ENCODE measurements around the gene HCFC1R1.

The HCFC1R1 gene

GRCh38 chr16:2991566-2992261 is 32.0 kb downstream of the HCFC1R1 start:
- no peak for FAIRE-seq

DNA sequence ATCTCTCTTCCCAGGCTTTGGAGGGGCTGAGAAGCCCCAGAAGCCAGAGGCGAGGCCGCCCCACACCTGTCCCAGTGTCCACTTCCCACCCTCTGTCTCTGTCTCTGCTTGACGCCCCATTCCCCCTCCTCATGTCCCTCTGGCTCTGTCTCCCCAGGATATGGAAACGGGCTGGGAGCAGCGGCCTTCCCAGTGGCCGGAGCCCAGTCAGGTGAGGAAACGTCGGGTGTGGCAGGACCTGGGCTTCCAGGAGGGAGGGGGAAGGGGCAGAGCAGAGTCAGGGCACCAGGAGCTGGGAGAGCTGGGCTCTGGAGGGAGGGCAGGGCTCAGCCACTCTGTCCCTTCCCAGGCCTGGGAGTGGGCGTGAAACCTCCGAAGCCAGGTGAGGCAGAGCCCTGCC is 32.9 kb downstream of the HCFC1R1 start:
- no peak for FAIRE-seq

DNA sequence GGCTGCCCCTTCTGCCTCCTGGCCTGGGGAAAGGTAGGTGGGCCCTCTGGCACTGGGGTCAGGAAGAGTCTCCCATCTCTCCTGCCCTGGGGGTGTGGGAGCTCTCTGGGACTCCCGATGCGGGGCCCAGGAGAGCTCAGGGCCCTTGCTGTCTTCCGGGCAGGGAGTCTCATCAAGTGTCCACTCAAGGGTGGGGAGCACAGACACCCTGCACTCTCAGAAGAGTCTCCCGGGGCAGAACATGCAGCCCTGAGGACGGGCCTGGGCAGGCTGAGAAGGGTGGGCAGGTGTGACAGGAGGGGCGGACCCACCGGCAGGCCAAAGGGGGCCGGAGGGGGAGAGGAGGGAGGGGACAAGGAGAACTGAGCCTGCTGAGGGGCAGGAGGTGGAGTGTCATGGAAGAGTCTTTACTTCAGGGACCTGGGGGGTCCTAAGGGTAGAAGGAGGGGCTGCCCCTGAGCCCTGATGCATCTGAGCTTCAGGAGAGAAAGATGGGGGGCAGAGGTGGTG is 35.1 kb downstream of the HCFC1R1 start:
- no peak for FAIRE-seq

DNA sequence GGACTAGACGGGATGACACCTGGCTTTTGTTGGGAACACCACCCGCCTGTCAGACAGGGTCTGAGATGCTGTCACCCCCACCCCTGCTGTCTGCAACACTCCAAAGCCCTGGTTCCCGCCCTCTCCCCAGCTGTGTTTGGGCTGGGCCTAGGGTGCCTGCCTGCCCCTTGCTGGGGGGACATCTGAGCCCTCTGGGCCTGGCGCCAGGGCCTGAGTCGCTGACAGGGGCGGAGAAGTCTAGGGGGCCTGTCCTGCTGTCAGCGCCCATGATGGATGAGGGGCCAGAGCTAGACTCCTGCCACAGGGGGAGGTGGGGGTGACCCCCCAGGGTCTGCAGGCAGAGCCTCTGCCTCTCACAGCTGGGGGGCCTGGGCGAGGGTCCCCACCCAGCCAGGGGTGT is 35.9 kb downstream of the HCFC1R1 start:
- FAIRE-seq: no peak

DNA sequence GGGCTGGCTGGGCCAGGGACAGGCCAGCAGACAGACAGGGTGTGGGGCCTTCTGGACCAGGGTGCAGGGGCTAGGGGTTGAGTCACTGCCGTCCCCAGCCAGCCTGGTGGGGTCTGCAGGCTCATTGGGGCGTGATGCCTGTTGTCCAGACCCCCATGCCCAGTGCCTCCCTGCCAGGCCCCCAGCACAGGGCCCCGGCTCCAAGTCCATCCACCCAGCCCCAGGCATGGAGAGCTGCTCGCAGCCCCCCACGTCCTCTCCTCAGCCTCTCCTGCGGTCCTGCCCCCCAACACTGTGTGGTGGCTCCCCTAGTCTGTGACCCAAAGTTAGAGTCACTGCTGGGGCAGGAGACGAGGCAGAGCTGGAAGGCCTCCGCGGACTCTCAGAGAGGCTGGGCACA is 36.5 kb downstream of the HCFC1R1 start:
- no peak for FAIRE-seq

- FAIRE-seq: no peak
These were observed 37.0 kb downstream of the HCFC1R1 start for GRCh38 chr16:2986623-2987188.

DNA sequence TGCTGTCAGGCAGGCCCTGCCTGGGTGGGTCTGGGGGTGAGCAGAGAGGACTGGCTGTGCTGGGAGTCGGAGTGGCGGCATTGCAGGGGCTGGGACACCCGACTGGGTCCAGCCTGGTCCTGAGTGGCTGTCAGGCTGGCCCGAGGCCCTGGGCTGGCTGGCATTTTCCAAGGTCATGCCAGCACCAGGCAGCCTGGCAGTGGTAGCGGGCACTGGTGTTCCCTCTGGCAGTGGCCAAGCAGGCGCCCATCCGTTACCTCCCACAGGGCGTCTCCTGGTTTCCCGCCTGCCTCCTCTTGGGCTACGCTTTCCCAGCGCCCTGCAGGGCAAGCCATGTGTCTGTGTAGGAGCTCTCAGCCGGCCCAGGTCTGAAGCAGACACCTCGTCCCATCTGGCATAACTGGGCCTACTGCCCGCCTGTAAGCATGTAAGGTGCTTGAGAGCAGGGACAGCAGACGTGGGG is 37.8 kb downstream of the HCFC1R1 start:
- FAIRE-seq: no peak

GRCh38 chr16:2985462-2985861 is 38.3 kb downstream of the HCFC1R1 start:
- no peak for FAIRE-seq

DNA sequence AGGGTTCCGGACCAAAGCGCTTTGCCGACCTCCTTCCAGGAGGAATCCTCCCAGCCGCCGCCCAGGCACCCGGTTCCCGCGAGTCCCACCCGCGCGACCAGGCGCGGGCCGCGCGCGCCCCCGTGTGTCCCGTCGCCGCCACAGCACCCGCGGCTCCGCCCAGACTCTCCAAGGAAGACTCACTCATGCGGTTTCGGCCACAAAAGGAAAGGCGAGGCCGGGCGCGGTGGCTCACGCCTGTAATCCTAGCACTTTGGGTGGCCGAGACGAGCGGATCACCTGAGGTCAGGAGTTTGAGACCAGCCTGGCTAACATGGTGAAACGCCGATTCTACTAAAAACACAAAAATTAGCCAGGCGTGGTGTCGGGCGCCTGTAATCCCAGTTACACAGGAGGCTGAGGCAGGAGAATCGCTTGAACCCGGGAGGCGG is 40.0 kb downstream of the HCFC1R1 start:
- no peak for FAIRE-seq

DNA sequence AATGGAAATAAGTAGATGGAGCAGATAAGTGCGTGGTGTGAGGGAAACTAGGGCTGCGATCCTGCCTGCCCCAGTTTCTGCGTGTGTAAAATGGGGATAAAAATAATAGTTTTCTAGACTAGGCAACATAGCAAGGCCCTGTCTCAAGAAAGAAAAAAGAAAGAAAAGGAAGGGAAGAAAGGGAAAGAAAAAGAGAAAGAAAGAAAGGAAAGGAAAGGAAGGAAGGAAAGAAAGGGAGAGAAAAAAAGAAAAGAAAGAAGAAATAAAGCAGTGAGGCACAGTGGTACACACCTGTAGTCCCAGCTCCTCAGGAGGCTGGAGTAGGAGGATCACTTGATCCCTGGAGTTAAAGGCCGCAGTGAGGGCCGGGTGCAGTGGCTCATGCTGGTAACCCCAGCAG is 41.3 kb downstream of the HCFC1R1 start:
- FAIRE-seq: no peak

- FAIRE-seq: no peak
These were observed 41.9 kb downstream of the HCFC1R1 start for GRCh38 chr16:2981899-2982250.

- FAIRE-seq: no peak
These were observed 42.4 kb downstream of the HCFC1R1 start for GRCh38 chr16:2981177-2981898.

DNA sequence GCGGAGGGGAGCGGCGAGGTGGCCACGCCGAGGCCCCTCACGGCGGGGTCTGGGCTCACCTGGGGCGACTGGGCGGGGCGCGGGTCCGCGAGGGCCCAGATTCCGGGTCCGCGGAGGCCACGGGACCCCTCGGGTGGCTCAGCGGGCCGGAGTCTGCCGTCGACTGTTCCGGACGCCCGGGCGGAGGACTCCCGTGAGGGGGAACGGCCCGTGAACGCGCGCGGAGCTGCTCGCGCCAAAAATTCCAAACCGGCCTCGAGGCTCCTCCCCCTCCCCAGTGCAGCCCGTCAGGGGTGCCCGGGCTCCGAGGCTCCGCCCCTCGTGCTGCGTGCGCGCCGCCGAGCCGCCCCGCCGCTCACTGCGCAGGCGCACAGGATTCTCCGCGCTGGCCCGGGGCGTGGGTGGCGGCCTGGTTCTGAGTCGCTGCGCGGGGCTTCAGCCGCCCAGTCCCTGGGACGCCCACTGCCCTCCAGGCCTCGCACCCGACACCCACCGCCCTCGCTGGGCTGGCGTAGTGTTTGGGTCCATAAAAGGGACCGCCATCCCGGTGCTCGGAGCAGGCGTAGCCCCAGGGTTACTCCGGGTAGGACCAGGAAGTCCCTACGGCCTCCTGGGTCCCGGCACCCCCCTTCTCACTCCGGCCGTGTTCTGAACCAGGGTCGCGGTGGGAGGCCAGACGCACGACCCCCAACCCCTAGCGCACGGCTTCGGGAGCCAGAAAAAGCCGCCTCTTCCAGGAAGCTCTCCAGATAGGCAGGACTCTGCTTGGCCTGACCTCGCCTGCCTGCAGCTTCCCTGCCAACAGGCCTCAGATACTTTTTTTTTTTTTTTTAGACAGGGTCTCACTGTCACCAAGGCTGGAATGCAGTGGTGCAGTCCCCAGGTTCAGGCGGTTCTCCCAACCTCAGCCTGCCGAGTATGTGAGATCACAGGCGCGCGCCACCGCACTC is 43.2 kb downstream of the HCFC1R1 start, which contains the start of gene PKMYT1:
Gene PKMYT1 (minus strand): TSS at position 220 of the 950 bp plus-strand sequence. CDS start 789 bp downstream, outside the sequence.
- no peak for FAIRE-seq

- no peak for FAIRE-seq
These were observed 44.0 kb downstream of the HCFC1R1 start for GRCh38 chr16:2979669-2980226.

DNA sequence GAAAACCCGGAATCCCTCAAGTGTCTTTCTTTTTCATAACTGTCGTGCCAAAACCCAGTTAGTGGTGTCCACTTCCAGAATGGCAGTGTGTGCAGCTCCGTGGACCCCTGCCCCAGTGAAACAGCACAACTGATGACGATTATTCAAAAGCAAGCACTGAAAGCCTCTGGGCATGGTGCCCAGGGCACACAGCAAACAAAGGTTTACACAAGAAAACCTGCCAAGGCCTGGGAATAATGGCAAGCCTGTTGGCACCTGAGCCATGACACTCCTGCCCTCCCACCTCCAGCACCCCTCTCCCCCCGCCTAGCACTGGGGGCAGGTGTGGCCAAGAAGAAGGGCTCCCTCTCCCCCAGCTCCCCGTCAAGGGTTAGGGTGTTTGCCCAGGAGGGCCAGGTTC is 46.3 kb downstream of the HCFC1R1 start:
- no peak for FAIRE-seq

GRCh38 chr16:2976673-2977072 is 47.1 kb downstream of the HCFC1R1 start:
- no peak for FAIRE-seq

GRCh38 chr16:2976201-2976600 is 47.5 kb downstream of the HCFC1R1 start:
- no peak for FAIRE-seq

GRCh38 chr16:2975161-2975795 is 48.5 kb downstream of the HCFC1R1 start:
- no peak for FAIRE-seq

GRCh38 chr16:2974319-2975056 is 49.3 kb downstream of the HCFC1R1 start:
- no peak for FAIRE-seq

DNA sequence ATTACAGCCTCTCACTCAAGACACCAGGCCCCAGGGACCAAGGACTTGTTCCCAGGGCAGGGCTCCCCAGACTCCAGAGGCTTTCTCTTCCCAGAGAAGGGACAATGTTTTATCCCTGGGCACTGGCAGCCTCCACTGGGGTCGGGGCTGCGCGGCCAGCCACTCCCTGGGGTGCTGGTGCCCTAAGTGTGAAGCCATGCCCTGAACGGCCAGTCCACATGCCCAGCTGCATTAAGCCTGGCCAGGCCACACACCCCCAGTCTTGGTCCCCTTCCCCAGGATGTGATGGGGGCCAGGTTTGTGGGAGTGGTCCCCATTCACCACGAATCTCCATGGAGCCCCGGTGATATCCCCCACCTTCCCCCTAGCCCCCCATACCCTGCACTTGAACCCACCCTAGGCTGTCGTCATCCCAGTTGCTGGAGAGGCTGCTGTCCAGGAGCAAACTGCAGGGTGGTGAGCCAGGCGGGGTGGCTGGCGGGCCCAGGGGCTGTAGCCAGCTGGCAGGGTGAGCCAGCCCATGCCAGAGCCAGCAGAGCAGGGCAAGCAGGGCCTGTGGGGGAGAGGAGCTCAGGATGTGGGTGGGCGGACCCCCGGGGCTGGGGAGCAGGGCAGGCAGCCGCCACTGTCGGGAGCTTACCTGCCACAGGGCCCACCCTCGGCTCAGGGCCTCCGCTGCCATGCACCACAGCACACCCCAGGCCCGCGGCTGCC is 50.0 kb downstream of the HCFC1R1 start:
- FAIRE-seq: no peak
